GM12865 (cell line): Measurements from ENCODE around the gene COL4A4.

Experiments
- DNase-seq: peaks from one replicate; pipeline ENCODE4 v3.0.0; 2010; ENCODE audit warnings: low read depth
- H3K4me3 ChIP-seq: 2 replicates; pipeline ENCODE4 v1.5.1; 2011; ENCODE audit warnings: mild to moderate bottlenecking, low read depth, low read length, control low read depth
- TF ChIP-seq, protein P1 (sequence below): IDR thresholded peaks from 2 replicates; pipeline ENCODE4 v1.5.1; 2011; ENCODE audit warnings: low read length, control low read depth, low read depth, inconsistent platforms; ENCODE audit not compliant: insufficient read depth; ENCODE audit errors: missing control alignments

The COL4A4 gene

DNA sequence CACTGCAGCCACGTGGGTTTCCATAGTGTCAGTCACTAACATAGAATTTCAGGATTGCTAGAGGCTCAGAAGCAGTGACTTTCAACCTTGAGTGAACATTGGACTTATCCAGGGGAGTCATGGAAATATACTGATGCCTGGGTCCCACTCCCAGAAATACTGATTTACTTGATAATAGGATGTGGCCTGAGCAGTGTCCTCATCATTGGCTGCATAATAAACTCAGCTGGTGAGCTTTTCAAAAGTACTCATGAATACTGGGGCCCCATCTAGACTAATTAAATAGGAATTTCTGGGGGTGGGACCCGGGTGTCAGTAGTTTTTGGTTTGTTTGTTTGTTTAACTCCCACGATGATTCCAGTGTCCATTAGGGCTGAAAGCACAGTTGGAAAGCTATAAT is 141.4 kb downstream of the COL4A4 start:
- TF ChIP-seq, protein P1, sequence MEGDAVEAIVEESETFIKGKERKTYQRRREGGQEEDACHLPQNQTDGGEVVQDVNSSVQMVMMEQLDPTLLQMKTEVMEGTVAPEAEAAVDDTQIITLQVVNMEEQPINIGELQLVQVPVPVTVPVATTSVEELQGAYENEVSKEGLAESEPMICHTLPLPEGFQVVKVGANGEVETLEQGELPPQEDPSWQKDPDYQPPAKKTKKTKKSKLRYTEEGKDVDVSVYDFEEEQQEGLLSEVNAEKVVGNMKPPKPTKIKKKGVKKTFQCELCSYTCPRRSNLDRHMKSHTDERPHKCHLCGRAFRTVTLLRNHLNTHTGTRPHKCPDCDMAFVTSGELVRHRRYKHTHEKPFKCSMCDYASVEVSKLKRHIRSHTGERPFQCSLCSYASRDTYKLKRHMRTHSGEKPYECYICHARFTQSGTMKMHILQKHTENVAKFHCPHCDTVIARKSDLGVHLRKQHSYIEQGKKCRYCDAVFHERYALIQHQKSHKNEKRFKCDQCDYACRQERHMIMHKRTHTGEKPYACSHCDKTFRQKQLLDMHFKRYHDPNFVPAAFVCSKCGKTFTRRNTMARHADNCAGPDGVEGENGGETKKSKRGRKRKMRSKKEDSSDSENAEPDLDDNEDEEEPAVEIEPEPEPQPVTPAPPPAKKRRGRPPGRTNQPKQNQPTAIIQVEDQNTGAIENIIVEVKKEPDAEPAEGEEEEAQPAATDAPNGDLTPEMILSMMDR = no peak
- no peak overlapping the region for H3K4me3 ChIP-seq
- no peak for DNase-seq

GRCh38 chr2:227020416-227020815 is 143.6 kb downstream of the COL4A4 start:
- no peak overlapping the region for H3K4me3 ChIP-seq
- DNase-seq = no peak
- TF ChIP-seq, protein P1 = no peak

- TF ChIP-seq, protein P1 = no peak
- no peak for DNase-seq
- no peak overlapping the region for H3K4me3 ChIP-seq
These were observed 147.1 kb downstream of the COL4A4 start for GRCh38 chr2:227016894-227017293.

DNA sequence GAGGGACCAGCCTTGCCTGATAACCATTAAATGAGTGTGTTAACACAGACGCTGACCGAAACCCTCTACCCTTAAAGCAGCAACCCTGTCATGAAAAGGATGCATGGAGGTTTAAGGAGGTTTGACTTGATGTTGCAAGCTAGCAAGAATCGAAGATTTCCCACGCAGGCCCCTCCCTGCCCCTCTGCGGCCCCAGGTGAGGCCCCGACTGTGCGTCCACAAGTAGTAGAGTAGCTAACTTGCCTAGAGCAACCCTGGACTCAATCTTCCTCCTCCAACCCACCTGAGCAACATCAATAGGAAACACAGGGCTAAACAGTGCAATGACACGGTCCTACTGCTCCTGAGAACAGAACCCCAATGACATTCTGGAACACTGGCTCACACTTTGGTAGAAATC is 150.1 kb downstream of the COL4A4 start:
- TF ChIP-seq, protein P1 = no peak
- no peak for DNase-seq
- H3K4me3 ChIP-seq = no peak overlapping the region

DNA sequence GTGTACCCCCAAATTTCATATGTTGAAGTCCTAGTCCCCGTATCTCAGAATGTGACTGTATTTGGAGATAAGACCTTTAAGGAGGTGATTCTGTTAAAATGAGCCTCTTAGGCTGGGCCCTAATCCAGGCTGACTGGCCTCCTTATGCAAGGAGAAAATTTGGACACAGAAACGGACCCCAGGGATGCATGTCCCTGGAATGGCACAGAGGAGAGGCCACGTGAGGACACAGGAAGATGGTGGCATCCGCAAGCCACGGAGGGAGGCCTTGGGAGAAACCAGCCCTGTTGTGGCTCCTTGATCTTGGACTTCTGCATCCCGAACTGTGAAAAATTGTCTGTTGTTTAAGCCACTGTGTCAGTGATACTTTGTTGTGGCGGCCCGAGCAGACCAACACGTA is 150.7 kb downstream of the COL4A4 start:
- TF ChIP-seq, protein P1 = no peak
- no peak for DNase-seq
- no peak overlapping the region for H3K4me3 ChIP-seq

DNA sequence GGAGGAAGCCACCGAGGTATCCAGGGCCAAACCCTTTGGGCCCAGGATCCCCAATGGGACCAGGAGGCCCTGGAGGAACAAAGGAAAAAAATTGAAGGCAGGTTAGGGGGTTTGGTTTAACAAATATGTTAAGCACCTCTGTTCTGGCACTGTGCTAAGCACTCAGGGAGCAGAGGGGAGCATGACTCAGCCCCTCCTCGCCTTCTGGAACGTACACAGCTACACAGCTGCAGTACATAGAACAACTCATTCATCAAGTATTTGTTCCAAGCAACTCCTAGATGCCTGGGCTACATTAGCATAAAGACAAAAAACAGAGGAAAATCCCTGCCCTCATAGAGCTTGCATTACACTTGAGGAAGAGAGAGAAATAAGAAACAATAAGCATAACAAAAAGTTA is 153.6 kb downstream of the COL4A4 start:
- no peak for DNase-seq
- no peak overlapping the region for H3K4me3 ChIP-seq
- TF ChIP-seq, protein P1 = no peak

GRCh38 chr2:227007940-227008339 is 156.1 kb downstream of the COL4A4 start:
- no peak overlapping the region for H3K4me3 ChIP-seq
- TF ChIP-seq, protein P1 = no peak
- no peak for DNase-seq
